Measurements from ENCODE around the gene STK16.

Gene STK16

GRCh38 chr2:219249203-219249980 lies 4.1 kb downstream of the STK16 start:
- peak; percentile 62 for DNase-seq (ENCODE audit: low spot score)
- no peak for TF ChIP-seq CTCF (IDR thresholded peaks at IDR 0.05; ENCODE audit: extremely low read depth, missing control alignments)

DNA sequence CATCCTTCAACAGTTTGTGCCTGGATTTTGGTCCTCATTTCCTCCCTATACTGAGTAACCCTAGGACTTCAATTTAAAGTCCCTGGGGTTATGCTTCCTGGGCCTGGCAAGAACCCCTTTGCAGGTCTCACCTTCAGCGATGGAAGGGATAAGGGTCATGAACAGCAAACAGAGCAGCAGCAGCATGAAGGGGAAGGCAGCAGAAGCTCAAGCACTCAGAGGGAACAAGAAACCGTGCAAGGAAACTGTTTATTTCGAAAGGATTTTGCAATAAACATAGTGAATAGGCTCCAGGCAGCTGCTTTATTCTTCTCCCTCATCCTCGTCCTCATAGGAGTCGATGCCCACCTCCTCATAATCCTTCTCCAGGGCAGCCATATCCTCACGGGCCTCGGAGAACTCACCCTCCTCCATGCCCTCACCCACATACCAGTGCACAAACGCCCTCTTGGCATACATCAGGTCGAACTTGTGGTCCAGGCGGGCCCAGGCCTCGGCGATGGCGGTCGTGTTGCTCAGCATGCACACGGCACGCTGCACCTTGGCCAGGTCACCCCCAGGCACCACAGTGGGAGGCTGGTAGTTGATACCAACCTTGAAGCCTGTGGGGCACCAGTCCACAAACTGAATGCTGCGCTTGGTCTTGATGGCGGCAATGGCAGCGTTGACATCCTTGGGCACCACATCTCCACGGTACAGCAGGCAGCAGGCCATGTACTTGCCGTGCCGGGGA lies 4.9 kb downstream of the STK16 start:
- no peak for DNase-seq (ENCODE audit: low spot score)
- no peak for TF ChIP-seq CTCF (IDR thresholded peaks at IDR 0.05; ENCODE audit: extremely low read depth, missing control alignments)

- no peak for TF ChIP-seq CTCF (IDR thresholded peaks at IDR 0.05; ENCODE audit: extremely low read depth, missing control alignments)
- DNase-seq (ENCODE audit: low spot score) = no peak
Measured at GRCh38 chr2:219251656-219252055, 6.4 kb downstream of the STK16 start.

DNA sequence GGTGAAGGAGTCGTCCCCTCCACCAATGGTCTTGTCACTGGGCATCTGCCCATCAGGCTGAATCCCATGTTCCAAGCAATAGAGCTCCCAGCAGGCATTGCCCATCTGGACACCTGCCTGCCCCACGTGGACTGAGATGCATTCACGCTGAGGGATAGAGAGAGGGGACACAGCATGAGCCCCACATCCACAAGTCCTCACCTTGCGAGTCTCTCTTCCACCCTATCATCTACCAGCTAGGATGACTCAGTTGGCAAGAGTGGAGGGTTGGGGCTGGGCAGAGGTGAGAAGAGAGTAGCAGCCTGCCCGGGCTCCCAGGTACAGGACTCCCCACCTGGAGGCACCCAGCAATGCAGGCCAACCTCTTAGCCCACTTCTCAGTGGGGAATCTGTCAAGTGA lies 6.8 kb downstream of the STK16 start:
- no peak for TF ChIP-seq CTCF (IDR thresholded peaks at IDR 0.05; ENCODE audit: extremely low read depth, missing control alignments)
- DNase-seq (ENCODE audit: low spot score) = no peak

- no peak for DNase-seq (ENCODE audit: low spot score)
- TF ChIP-seq CTCF (IDR thresholded peaks at IDR 0.05; ENCODE audit: extremely low read depth, missing control alignments) = no peak
Measured at GRCh38 chr2:219252570-219252899, 7.3 kb downstream of the STK16 start.

- peak; percentile 59 for DNase-seq (ENCODE audit: low spot score)
- no peak for TF ChIP-seq CTCF (IDR thresholded peaks at IDR 0.05; ENCODE audit: extremely low read depth, missing control alignments)
Measured at GRCh38 chr2:219252900-219253752, 7.8 kb downstream of the STK16 start, which contains the start of gene TUBA4B. TUBA4B (plus strand) TSS chr2:219253243; CDS start chr2:219253408, 165 bp downstream.

Measured in GM20000 (cell line).